Mucosa of descending colon (tissue), 3 donors: Measurements from ENCODE around the gene TAGAP. TPM values are rescaled to one million over a fixed set of nuclear protein-coding genes. Genes with fewer than 3 reads are reported as not detected.

Experiments
- ATAC-seq: fragments of 200-7000 bp; cut with Tn5 transposase; one replicate; pipeline ENCODE4 v1.9.1; 2020; ENCODE audit warnings: mild to moderate bottlenecking, moderate library complexity
- DNase-seq, 3 donors: peaks; one replicate each; pipeline ENCODE4 v3.0.0-alpha.2; 2020
- H3K36me3 ChIP-seq: fragments of 200-600 bp; one replicate; pipeline ENCODE4 v1.8.0; 2021; ENCODE audit warnings: low read depth, mild to moderate bottlenecking
- H3K4me1 ChIP-seq: fragments of 200-600 bp; one replicate; pipeline ENCODE4 v1.8.0; 2021; ENCODE audit warnings: low read depth, mild to moderate bottlenecking
- H3K4me3 ChIP-seq: fragments of 200-600 bp; one replicate; pipeline ENCODE4 v1.8.0; 2021; ENCODE audit warnings: mild to moderate bottlenecking
- H3K9me3 ChIP-seq: fragments of 200-600 bp; one replicate; pipeline ENCODE4 v1.8.0; 2021; ENCODE audit warnings: mild to moderate bottlenecking
- intact Hi-C, 2 donors: fragments of 100-400 bp; cut with DNase I in 1 of 2; cut with micrococcal nuclease in 1 of 2; formaldehyde crosslinking; loops; one replicate each; pipeline versions ENCODE4 v1.11.0 to v1.11.1; 2022; cut with DNase I, micrococcal nuclease
- total RNA-seq, 3 donors: library from RNA; stranded (reverse); fragmentation: NEBNext Ultra II Directional in 2 of 3; extraction: Animal tissue kit (Norgen Biotek cat#: 25700) in 2 of 3; gene quantifications; one replicate each; pipeline versions ENCODE4 v1.2.1 to v1.2.4, GENCODE V29; 2021 to 2023
- TF ChIP-seq, protein P1 (sequence below): fragments of 200-600 bp; IDR thresholded peaks from one replicate; pipeline ENCODE4 v1.8.0; 2022; ENCODE audit warnings: antibody characterized with exemption, mild to moderate bottlenecking
- donor health status: DM: no; HTN: no; CAD: no; lungs with moderate emphysema.
- donor health status: DM: no; HTN: no; CAD: no.
- donor health status: DM: no; HTN: yes; CAD: no.

TAGAP gene
- total RNA-seq, 3 donors from 2014 or later: 2.0 to 4.1 (median 3.7) TPM

GRCh38 chr6:159083146-159083545 is 38.4 kb upstream of the TAGAP start:
- no peaks in the 10 kb centered on the region for H3K36me3 ChIP-seq
- TF ChIP-seq, protein P1, sequence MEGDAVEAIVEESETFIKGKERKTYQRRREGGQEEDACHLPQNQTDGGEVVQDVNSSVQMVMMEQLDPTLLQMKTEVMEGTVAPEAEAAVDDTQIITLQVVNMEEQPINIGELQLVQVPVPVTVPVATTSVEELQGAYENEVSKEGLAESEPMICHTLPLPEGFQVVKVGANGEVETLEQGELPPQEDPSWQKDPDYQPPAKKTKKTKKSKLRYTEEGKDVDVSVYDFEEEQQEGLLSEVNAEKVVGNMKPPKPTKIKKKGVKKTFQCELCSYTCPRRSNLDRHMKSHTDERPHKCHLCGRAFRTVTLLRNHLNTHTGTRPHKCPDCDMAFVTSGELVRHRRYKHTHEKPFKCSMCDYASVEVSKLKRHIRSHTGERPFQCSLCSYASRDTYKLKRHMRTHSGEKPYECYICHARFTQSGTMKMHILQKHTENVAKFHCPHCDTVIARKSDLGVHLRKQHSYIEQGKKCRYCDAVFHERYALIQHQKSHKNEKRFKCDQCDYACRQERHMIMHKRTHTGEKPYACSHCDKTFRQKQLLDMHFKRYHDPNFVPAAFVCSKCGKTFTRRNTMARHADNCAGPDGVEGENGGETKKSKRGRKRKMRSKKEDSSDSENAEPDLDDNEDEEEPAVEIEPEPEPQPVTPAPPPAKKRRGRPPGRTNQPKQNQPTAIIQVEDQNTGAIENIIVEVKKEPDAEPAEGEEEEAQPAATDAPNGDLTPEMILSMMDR: no peak
- intact Hi-C loops: no loop called here
- ATAC-seq (no peak), DNase-seq (no peak)
- H3K4me3 ChIP-seq: no peak overlapping the region
- no peaks in the 10 kb centered on the region for H3K9me3 ChIP-seq
- no peaks in the 10 kb centered on the region for H3K4me1 ChIP-seq

- no peak overlapping the region for H3K4me3 ChIP-seq
- H3K36me3 ChIP-seq: no peaks in the 10 kb centered on the region
- no peaks in the 10 kb centered on the region for H3K9me3 ChIP-seq
- ATAC-seq: no peak
- intact Hi-C loops: no loop called here
- DNase-seq: no peak
- no peaks in the 10 kb centered on the region for H3K4me1 ChIP-seq
- TF ChIP-seq, protein P1: no peak
These were observed 37.4 kb upstream of the TAGAP start for GRCh38 chr6:159082039-159082815.

GRCh38 chr6:159080217-159080976 is 35.6 kb upstream of the TAGAP start:
- no peaks in the 10 kb centered on the region for H3K4me1 ChIP-seq
- H3K36me3 ChIP-seq: no peaks in the 10 kb centered on the region
- ATAC-seq (peak; percentile 22), DNase-seq (no peak)
- TF ChIP-seq, protein P1: no peak
- no peak overlapping the region for H3K4me3 ChIP-seq
- no peaks in the 10 kb centered on the region for H3K9me3 ChIP-seq
- intact Hi-C loops: no loop called here

DNA sequence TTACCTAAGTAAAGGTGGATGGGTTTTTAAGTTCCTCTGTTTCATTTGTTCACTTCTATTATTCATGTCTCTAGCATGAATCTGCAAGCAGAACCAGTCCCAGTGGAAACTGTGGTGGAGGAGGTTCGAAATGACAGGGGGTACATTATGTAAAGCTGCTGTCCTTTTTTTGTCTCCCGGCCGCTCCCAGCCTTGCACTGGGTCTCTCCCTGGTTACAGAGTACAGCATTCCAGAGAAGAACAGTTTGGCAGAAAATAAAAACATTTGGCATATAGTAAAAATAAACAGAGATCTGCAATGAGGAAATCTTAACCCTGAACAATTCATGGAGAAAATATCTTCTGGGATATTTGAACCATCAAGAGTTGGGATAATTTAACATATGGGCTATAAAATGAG is 34.6 kb upstream of the TAGAP start:
- intact Hi-C loops: no loop called here
- ATAC-seq (no peak), DNase-seq (no peak)
- no peaks in the 10 kb centered on the region for H3K9me3 ChIP-seq
- no peaks in the 10 kb centered on the region for H3K4me1 ChIP-seq
- TF ChIP-seq, protein P1: no peak
- H3K36me3 ChIP-seq: no peaks in the 10 kb centered on the region
- no peak overlapping the region for H3K4me3 ChIP-seq

- H3K4me1 ChIP-seq: no peaks in the 10 kb centered on the region
- intact Hi-C loops: no loop called here
- no peak for ATAC-seq
- TF ChIP-seq, protein P1: no peak
- DNase-seq: no peak
- no peaks in the 10 kb centered on the region for H3K9me3 ChIP-seq
- H3K36me3 ChIP-seq: no peaks in the 10 kb centered on the region
- H3K4me3 ChIP-seq: no peak overlapping the region
These were observed 32.3 kb upstream of the TAGAP start for GRCh38 chr6:159077123-159077522.
